ENCODE data around the gene PSMA1. TPM values are rescaled to one million over a fixed set of nuclear protein-coding genes. Genes with fewer than 3 reads are reported as not detected.

PSMA1 gene
- polyA plus RNA-seq, 1 experiment, result 285 TPM

GRCh38 chr11:14499178-14499559 lies 21.0 kb downstream of the PSMA1 start:
- CTCF ChIA-PET, result interaction anchor here (0.6 to 3.2 kb wide), 3 partner anchors 44 to 407 kb away, joined by 3 to 20 read pairs (median 3); no protein-coding TSS in a partner anchor
- Histone ChIP-seq H3K9me3 (ENCODE audit: control insufficient read depth, insufficient read depth, low read length) (no peaks in the 10 kb centered on the region), H3K27ac (ENCODE audit: low read depth, low read length) (no peak overlapping the region), H3K27me3 (ENCODE audit: control insufficient read depth, insufficient read depth, low read length) (no peaks in the 10 kb centered on the region), H3K4me3 (ENCODE audit: low read depth, low read length) (peak overlapping the region; percentile 76)
- no peak for TF ChIP-seq CTCF (IDR thresholded peaks at IDR 0.05; ENCODE audit: low read depth, low read length)
- POLR2A ChIA-PET, result interaction anchor here (0.6 to 1.3 kb wide), 2 partner anchors 12 to 29 kb away, joined by 3 read pairs; no protein-coding TSS in a partner anchor
- no peak for DNase-seq (ENCODE audit: low read depth, low spot score)

GRCh38 chr11:14480716-14481115 lies 39.5 kb downstream of the PSMA1 start:
- ChIA-PET POLR2A (no interaction called here), CTCF (interaction anchor here (0.6 to 3.1 kb wide), 5 partner anchors 11 to 180 kb away, joined by 3 to 24 read pairs (median 4); no protein-coding TSS in a partner anchor)
- no peak for TF ChIP-seq CTCF (IDR thresholded peaks at IDR 0.05; ENCODE audit: low read depth, low read length)
- no peaks in the 10 kb centered on the region for H3K9me3 ChIP-seq (ENCODE audit: control insufficient read depth, insufficient read depth, low read length)
- H3K27ac ChIP-seq (ENCODE audit: low read depth, low read length), result no peak overlapping the region
- DNase-seq (ENCODE audit: low read depth, low spot score), result no peak
- H3K4me3 ChIP-seq (ENCODE audit: low read depth, low read length), result no peak overlapping the region
- no peaks in the 10 kb centered on the region for H3K27me3 ChIP-seq (ENCODE audit: control insufficient read depth, insufficient read depth, low read length)

GRCh38 chr11:14471127-14471526 lies 49.1 kb downstream of the PSMA1 start:
- Histone ChIP-seq H3K4me3 (ENCODE audit: low read depth, low read length) (no peak overlapping the region), H3K27me3 (ENCODE audit: control insufficient read depth, insufficient read depth, low read length) (no peaks in the 10 kb centered on the region), H3K27ac (ENCODE audit: low read depth, low read length) (no peak overlapping the region), H3K9me3 (ENCODE audit: control insufficient read depth, insufficient read depth, low read length) (no peaks in the 10 kb centered on the region)
- CTCF ChIA-PET, result interaction anchor here (1.9 to 2.1 kb wide), 2 partner anchors 16 to 171 kb away, joined by 7 to 8 read pairs; no protein-coding TSS in a partner anchor
- POLR2A ChIA-PET, result interaction anchor here (0.6 kb wide), 1 partner anchor 253 kb away, joined by 4 read pairs; no protein-coding TSS in a partner anchor
- TF ChIP-seq CTCF (IDR thresholded peaks at IDR 0.05; ENCODE audit: low read depth, low read length), result no peak
- no peak for DNase-seq (ENCODE audit: low read depth, low spot score)

GRCh38 chr11:14463623-14464022 lies 56.6 kb downstream of the PSMA1 start:
- no peak overlapping the region for H3K4me3 ChIP-seq (ENCODE audit: low read depth, low read length)
- CTCF ChIA-PET, result interaction anchor here (3.4 kb wide), 1 partner anchor 8 kb away, joined by 53 read pairs; no protein-coding TSS in a partner anchor
- no peak for TF ChIP-seq CTCF (IDR thresholded peaks at IDR 0.05; ENCODE audit: low read depth, low read length)
- no peaks in the 10 kb centered on the region for H3K9me3 ChIP-seq (ENCODE audit: control insufficient read depth, insufficient read depth, low read length)
- H3K27me3 ChIP-seq (ENCODE audit: control insufficient read depth, insufficient read depth, low read length), result no peaks in the 10 kb centered on the region
- no peak overlapping the region for H3K27ac ChIP-seq (ENCODE audit: low read depth, low read length)
- no peak for DNase-seq (ENCODE audit: low read depth, low spot score)
- POLR2A ChIA-PET, result no interaction called here

GRCh38 chr11:14460147-14460546 lies 60.0 kb downstream of the PSMA1 start:
- ChIA-PET POLR2A (interaction anchor here (1.6 kb wide), 1 partner anchor 159 kb away, joined by 3 read pairs; no protein-coding TSS in a partner anchor), CTCF (interaction anchor here (1.5 kb wide), 1 partner anchor 159 kb away, joined by 5 read pairs; no protein-coding TSS in a partner anchor)
- H3K9me3 ChIP-seq (ENCODE audit: control insufficient read depth, insufficient read depth, low read length), result no peaks in the 10 kb centered on the region
- H3K4me3 ChIP-seq (ENCODE audit: low read depth, low read length), result no peak overlapping the region
- no peak for TF ChIP-seq CTCF (IDR thresholded peaks at IDR 0.05; ENCODE audit: low read depth, low read length)
- no peak for DNase-seq (ENCODE audit: low read depth, low spot score)
- no peak overlapping the region for H3K27ac ChIP-seq (ENCODE audit: low read depth, low read length)
- H3K27me3 ChIP-seq (ENCODE audit: control insufficient read depth, insufficient read depth, low read length), result no peaks in the 10 kb centered on the region

All from AG04450 (cell line).